Large intestine (tissue), 3 donors: ENCODE results near the gene ODF4. TPM values are rescaled to one million over a fixed set of nuclear protein-coding genes. Genes with fewer than 3 reads are reported as not detected.
"Not testable (repeated sequence)": the region's sequence is repeated elsewhere in the genome, so short reads cannot be mapped to it uniquely, and the experiment has no call there.

Source experiments
- DNase-seq, 2 donors: peaks; one replicate each; pipeline versions ENCODE4 v3.0.0 to v3.0.0-alpha.2; 2013
- H3K27ac ChIP-seq: one replicate; pipeline ENCODE4 v1.5.1; 2013; ENCODE audit warnings: low read length
- H3K27me3 ChIP-seq: 2 replicates; pipeline ENCODE4 v1.6.1; 2013; ENCODE audit warnings: low read length; ENCODE audit not compliant: control insufficient read depth, insufficient read depth
- H3K36me3 ChIP-seq: 2 replicates; pipeline ENCODE4 v1.6.1; 2013; ENCODE audit warnings: low read length; ENCODE audit not compliant: control insufficient read depth, insufficient read depth
- H3K4me1 ChIP-seq: one replicate; pipeline ENCODE4 v1.6.1; 2013; ENCODE audit warnings: low read length; ENCODE audit not compliant: control insufficient read depth, insufficient read depth
- H3K4me3 ChIP-seq: one replicate; pipeline ENCODE4 v1.5.1; 2013; ENCODE audit warnings: low read length
- H3K9me3 ChIP-seq: one replicate; pipeline ENCODE4 v1.6.1; 2013; ENCODE audit warnings: mild to moderate bottlenecking, low read depth, low read length, moderate library complexity; ENCODE audit not compliant: control insufficient read depth
- WGBS: methylation state at CpG from one replicate; pipeline ENCODE4 v1.1.5; 2013; ENCODE audit warnings: low lambda C conversion rate; ENCODE audit not compliant: insufficient coverage; 5-methylcytosine and 5-hydroxymethylcytosine counted together
- polyA plus RNA-seq: library from polyadenylated mRNA; unstranded; fragments of 120-200 nt; gene quantifications from one replicate; pipeline ENCODE4 v1.2.1, GENCODE V29; 2013

Gene ODF4
- polyA plus RNA-seq, 1 donor: not detected

DNA sequence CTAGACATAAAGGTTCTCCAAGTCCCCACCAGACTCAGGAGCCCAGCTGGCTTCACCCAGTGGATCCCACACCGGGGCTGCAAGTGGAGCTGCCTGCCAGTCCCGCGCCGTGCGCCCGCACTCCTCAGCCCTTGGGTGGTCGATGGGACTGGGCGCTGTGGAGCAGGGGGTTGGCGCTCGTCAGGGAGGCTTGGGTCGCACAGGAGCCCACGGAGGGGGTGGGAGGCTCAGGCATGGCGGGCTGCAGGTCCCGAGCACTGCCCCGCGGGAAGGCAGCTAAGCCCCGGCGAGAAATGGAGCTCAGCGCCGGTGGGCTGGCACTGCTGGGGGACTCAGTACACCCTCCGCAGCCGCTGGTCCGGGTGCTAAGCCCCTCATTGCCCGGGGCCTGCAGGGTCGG, 7.4 kb downstream of the ODF4 start:
- H3K4me3 ChIP-seq, H3K4me1 ChIP-seq: not testable (repeated sequence)

DNA sequence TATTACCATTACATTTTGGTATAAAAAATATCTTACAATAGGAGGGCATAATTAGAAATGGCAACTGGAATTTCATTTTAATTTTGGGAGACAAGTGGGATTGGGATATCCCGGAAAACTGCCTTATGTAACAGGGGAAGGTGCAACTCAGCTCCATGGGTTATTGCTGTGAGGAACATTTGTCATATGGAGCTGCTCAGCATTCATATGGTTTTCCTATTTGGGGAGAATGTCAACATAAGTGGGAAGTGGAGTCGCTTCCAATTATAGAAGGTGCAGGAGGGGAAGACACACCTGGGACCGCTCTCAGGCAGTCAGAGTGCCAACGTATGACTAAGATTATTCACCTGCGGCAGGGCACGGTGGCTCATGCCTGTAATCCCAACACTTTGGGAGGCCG, 10.7 kb downstream of the ODF4 start:
- WGBS: no CpG with 5 or more reads among the region's 7 CpGs
- Histone ChIP-seq H3K36me3 (no peaks in the 10 kb centered on the region), H3K27ac (no peak overlapping the region), H3K27me3 (peaks cover 9% of the 10 kb centered on the region), H3K4me3 (no peak overlapping the region), H3K9me3 (no peaks in the 10 kb centered on the region), H3K4me1 (no peaks in the 10 kb centered on the region)
- DNase-seq: no peak

More for the DNA sequence above, 7.4 kb downstream of the ODF4 start:
- not testable (repeated sequence) for DNase-seq, H3K9me3 ChIP-seq, H3K36me3 ChIP-seq, H3K27ac ChIP-seq
- WGBS: no CpG with 5 or more reads among the region's 25 CpGs
- peaks cover 11% of the 10 kb centered on the region for H3K27me3 ChIP-seq

DNA sequence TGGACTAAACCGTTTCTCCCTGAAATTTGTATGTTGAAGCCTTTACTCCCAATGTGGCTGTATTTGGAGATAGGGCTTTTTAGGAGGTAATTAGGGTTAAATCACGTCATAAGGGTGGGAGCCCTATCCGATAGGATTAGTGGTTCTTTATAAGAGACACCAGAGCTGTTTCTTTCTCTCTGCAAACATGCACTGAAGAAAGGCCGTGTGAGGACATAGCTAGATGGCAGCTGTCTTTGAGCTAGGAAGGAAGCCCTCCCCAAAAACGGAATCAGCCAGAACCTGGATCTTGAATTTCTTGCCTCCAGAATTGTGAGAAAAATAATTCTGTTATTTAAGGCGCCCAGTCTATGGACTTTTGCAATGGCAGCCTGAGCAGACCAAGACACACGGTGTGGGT, 14.1 kb downstream of the ODF4 start:
- Histone ChIP-seq H3K36me3 (no peaks in the 10 kb centered on the region), H3K27me3 (no peaks in the 10 kb centered on the region), H3K9me3 (no peaks in the 10 kb centered on the region), H3K27ac (no peak overlapping the region), H3K4me1 (no peaks in the 10 kb centered on the region), H3K4me3 (no peak overlapping the region)
- DNase-seq: no peak
- no CpG with 5 or more reads among the region's 7 CpGs for WGBS

DNA sequence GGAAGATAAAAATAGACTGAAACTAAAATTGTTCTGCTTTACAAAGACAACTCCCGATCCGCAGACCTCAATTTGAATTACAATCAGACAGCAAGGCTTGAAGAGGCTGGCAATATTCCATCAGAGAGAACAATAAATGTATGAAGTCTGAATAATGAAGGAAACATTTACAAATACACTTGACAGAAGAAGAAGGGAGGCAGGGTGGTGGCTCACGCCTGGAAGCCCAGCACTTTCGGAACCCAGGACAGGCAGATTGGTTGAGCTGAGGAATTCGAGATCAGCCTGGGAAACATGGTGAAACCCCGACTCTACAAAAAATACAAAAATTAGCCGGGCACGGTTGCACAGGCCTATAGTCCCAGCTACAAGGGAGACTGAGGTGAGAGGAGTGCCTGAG, 14.6 kb downstream of the ODF4 start:
- WGBS: 72% methylated on average over 5 of the region's 8 CpGs
- H3K27ac ChIP-seq: no peak overlapping the region
- H3K27me3 ChIP-seq: no peaks in the 10 kb centered on the region

DNA sequence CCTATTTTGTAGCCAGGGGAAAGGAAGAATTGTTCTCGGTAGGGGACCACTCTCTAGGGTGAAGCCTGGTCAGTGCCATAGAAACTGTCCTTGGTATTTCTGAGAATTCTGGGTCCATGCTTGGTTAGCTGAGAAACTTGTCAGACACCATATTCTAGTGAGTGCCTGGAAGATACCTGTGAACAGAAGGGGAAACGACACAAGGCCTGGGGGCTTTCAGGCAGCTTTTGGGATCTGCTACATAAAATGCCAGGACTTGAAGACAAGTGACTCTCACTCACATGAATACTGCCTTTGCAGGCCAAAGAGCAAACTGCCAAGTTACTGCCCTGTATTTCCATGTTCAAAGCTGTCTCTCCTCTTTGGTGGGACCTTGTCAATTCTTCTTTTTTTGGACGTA, 18.3 kb downstream of the ODF4 start:
- H3K4me3 ChIP-seq: no peak overlapping the region
- H3K4me1 ChIP-seq: peaks cover 7% of the 10 kb centered on the region
- H3K36me3 ChIP-seq: no peaks in the 10 kb centered on the region
- no CpG with 5 or more reads among the region's 3 CpGs for WGBS
- no peaks in the 10 kb centered on the region for H3K9me3 ChIP-seq
- DNase-seq: no peak
- H3K27ac ChIP-seq: no peak overlapping the region
- H3K27me3 ChIP-seq: no peaks in the 10 kb centered on the region

More for the DNA sequence above, 14.6 kb downstream of the ODF4 start:
- Histone ChIP-seq H3K36me3 (no peaks in the 10 kb centered on the region), H3K4me3 (no peak overlapping the region), H3K4me1 (no peaks in the 10 kb centered on the region), H3K9me3 (no peaks in the 10 kb centered on the region)
- DNase-seq: no peak

DNA sequence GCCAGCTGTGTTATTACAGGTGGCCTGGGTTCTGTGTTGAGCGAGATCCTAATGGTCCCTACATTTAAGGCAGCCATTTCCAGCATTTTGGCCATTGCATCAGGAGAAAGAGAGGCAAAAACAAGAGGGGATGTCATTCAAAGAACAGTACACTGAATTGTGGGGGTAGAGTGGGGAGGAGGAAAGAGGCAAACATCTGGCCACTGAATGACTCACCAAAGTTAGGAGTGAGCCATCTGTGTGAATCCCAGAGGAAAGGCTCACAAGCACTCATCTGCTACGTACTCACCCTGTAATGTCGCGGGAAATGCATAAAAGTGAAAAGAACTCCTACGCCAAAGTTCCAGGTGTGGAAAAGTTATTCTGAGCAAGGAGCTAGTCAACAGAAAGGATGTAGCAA, 20.1 kb downstream of the ODF4 start:
- Histone ChIP-seq H3K9me3 (no peaks in the 10 kb centered on the region), H3K4me3 (no peak overlapping the region), H3K27ac (peak overlapping the region; percentile 23), H3K36me3 (peaks cover 3% of the 10 kb centered on the region), H3K27me3 (no peaks in the 10 kb centered on the region), H3K4me1 (peaks cover 9% of the 10 kb centered on the region)
- DNase-seq: peak in 1 of 2 donors; percentile 35
- WGBS: no CpG with 5 or more reads among the region's 5 CpGs

DNA sequence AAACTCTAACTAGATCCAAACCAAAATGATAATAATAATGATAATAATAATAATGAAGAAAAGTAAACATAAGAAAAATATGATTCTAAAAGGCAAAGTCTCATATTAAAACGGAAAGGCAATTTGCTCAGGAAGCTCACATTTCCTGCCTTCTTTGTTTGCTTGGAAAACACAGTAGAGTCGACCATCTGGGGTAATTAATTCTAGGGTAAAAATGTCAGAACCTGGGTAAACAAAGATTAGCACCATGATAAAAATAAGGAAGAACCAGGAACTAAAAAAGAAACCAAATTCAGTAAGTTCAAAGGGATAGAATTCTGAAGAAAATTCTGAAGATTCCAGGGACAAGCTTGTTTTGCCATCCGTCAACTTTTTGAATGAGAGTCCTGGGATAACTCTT, 20.6 kb downstream of the ODF4 start:
- DNase-seq: no peak
- H3K4me1 ChIP-seq: peaks cover 9% of the 10 kb centered on the region
- no peak overlapping the region for H3K4me3 ChIP-seq
- H3K27me3 ChIP-seq: no peaks in the 10 kb centered on the region
- no peak overlapping the region for H3K27ac ChIP-seq
- 0% methylated on average over 1 of the region's 3 CpGs for WGBS
- peaks cover 7% of the 10 kb centered on the region for H3K36me3 ChIP-seq
- no peaks in the 10 kb centered on the region for H3K9me3 ChIP-seq

DNA sequence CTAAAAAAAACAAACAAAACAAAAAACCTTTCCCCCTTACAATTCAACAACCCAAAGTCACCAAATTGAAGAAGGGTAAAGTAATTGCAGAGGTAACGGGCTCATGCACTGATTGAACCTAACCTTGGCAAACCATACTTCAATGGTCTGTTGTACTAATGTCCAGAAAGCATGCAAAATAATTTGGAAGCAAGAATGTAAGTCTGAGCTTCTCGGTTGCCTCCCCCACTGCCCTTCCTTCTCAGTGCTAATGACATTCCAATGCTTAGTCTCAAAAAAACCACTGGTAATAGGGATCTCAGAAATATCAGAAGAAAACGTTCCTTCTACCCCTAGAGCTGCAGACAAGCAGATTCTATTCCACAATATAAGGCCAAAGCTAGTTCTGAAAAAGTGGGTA, 21.1 kb downstream of the ODF4 start:
- no peak for DNase-seq
- WGBS: no CpG with 5 or more reads among the region's 3 CpGs

DNA sequence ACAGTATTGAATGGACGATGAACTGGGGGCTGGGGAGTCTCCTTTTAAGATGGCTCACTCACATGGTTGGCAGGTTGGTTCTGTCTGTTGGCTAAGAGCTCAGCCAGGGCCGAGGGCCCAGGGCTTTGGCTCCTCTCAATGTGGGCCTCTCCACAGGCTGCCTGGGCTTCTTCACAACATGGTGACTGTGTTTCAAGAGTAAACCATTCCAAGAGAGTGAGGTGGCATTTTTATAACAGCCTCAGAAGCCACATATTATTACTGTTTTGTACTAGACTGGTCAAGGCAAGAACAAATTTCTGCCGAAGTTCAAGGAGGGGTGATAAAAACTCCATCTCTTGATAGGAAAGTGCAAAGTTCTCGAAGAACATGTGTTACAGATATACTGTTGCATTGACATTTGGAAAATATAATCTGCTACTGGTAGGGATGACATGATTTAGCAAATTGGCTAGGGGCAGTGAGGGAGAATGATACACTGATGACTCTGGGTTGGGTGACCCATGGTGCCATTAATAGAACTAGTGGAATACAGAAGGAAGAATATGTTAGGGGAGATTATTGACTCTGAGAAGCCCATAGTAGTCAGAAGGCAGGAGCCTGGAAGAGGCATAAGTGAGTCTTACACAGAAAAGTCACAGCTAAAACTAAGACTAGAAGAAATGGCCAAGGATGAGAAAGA, 23.2 kb downstream of the ODF4 start:
- DNase-seq: peak in 1 of 2 donors; percentile 65
- peak overlapping the region; percentile 41 for H3K27ac ChIP-seq
- H3K27me3 ChIP-seq: no peaks in the 10 kb centered on the region
- no peak overlapping the region for H3K4me3 ChIP-seq
- WGBS: 40% methylated on average over 1 of the region's 4 CpGs
- H3K9me3 ChIP-seq: no peaks in the 10 kb centered on the region
- peaks cover 10% of the 10 kb centered on the region for H3K4me1 ChIP-seq
- H3K36me3 ChIP-seq: peaks cover 7% of the 10 kb centered on the region

More for the DNA sequence above, 21.1 kb downstream of the ODF4 start:
- Histone ChIP-seq H3K4me3 (no peak overlapping the region), H3K27ac (no peak overlapping the region), H3K36me3 (peaks cover 7% of the 10 kb centered on the region), H3K27me3 (no peaks in the 10 kb centered on the region), H3K4me1 (peaks cover 9% of the 10 kb centered on the region), H3K9me3 (no peaks in the 10 kb centered on the region)

DNA sequence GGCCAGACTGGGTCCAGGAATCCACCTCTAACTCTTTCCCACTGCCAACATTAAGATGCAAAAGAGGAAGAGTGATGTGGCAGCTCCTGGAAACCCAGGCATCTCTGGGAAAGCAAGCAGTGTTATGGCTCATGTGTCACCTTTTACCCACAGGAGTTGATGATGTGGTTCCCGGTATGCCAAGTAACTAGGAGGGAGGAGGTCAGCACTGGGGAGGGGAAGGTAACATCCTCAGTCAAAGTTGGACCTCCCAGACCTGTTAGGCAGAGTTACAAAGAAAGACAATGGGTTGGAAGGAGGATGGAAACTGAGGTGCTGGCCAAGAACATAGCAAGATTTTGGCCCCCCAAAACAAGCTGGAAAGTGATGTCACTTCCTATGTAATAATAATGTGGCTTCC, 25.5 kb downstream of the ODF4 start:
- DNase-seq: no peak
- Histone ChIP-seq H3K9me3 (no peaks in the 10 kb centered on the region), H3K4me1 (peaks cover 14% of the 10 kb centered on the region), H3K36me3 (peaks cover 25% of the 10 kb centered on the region), H3K27me3 (no peaks in the 10 kb centered on the region), H3K27ac (no peak overlapping the region), H3K4me3 (no peak overlapping the region)
- 80% methylated on average over 1 of the region's 1 CpG for WGBS

DNA sequence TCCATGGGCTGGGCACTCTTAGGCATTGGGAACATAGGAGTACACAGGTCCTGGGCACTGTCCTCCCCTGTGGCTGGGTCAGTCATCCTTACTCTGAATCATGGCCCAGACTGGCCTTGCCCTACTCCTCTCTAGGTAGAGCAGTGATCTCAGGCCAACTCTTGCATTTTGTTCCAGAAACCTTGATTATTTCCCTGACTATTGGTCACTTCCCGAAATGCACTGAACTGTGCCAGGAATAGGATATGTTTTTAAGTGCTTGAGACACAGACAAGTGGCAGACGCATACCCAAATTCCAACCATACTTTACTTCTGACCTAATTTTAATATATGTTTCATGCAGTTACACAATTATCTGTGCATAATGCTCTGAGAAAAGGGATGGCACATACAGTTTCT, 26.6 kb downstream of the ODF4 start:
- 100% methylated on average over 1 of the region's 2 CpGs for WGBS
- Histone ChIP-seq H3K4me3 (no peak overlapping the region), H3K27me3 (no peaks in the 10 kb centered on the region), H3K9me3 (no peaks in the 10 kb centered on the region), H3K27ac (no peak overlapping the region), H3K36me3 (peaks cover 26% of the 10 kb centered on the region), H3K4me1 (peaks cover 14% of the 10 kb centered on the region)
- DNase-seq: no peak
